Measurements from ENCODE around the gene GRID1.

The GRID1 gene

DNA sequence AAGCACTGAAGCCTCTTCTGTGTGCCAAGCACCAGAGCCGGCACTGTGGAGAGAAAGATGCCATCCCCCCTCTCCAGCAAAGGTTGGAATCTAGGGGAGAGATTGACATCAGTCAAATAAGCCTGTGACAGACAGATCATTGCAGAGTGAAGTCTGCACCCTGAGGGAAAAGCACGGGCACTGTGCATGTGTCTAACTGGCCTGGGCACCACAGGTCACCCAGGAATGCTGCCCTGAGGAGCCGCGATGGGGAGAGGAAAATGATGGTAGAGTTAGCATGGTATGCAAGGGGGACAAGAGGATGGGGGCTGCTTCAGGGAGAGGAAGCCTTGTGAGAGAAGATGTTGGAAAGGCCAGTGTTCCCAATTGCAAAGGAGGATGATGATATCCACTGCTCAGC is 261.0 kb downstream of the GRID1 start:
- TF ChIP-seq, protein P1, sequence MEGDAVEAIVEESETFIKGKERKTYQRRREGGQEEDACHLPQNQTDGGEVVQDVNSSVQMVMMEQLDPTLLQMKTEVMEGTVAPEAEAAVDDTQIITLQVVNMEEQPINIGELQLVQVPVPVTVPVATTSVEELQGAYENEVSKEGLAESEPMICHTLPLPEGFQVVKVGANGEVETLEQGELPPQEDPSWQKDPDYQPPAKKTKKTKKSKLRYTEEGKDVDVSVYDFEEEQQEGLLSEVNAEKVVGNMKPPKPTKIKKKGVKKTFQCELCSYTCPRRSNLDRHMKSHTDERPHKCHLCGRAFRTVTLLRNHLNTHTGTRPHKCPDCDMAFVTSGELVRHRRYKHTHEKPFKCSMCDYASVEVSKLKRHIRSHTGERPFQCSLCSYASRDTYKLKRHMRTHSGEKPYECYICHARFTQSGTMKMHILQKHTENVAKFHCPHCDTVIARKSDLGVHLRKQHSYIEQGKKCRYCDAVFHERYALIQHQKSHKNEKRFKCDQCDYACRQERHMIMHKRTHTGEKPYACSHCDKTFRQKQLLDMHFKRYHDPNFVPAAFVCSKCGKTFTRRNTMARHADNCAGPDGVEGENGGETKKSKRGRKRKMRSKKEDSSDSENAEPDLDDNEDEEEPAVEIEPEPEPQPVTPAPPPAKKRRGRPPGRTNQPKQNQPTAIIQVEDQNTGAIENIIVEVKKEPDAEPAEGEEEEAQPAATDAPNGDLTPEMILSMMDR (conservative IDR thresholded peaks at IDR 0.05) = no peak
- H3K27ac ChIP-seq = no peak overlapping the region

DNA sequence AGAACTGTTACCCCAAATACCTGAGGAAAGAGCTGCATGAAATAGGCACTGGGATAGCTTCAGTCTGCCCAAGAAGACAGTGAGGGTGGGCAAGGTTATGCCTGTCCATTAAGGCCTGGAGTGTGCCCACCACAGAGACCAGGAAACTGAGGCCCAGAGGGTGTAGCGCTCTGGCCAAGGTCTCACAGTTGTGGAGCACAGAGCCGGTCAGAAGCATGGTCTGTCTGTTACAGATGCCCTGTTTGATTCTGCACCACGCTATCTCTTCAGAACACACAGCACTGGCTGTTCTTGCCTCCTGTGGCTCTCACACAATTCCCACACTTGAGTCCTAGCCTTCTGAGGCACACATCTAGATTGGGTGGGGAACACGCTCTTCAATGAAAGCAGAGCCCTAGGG is 261.4 kb downstream of the GRID1 start:
- no peak overlapping the region for H3K27ac ChIP-seq
- TF ChIP-seq, protein P1 (conservative IDR thresholded peaks at IDR 0.05) = no peak

DNA sequence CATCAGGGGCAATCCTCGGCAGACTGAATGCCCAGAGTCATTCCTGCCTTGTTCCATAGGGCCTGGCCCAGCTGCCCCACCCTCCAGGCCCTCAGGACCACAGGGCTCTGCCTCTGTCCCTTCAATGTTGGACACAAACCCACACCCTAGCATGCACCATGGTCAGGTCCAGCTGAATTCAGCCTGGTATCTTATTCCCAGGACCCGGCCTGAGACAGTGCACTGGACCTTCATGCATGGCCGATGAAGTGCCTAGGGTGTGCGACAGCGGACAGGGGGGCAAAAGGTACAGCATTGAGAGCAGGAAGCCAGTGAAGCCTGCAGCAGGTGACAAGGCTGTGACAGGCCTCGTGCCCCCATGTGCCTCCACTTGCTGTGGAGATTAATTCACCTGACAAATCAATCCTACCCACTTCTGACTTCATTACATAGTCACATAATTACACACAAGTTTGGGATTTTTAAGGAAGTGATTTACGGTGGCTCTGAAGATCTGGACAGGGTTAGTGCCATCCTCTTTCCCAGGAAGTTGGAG is 261.9 kb downstream of the GRID1 start:
- no peak overlapping the region for H3K27ac ChIP-seq
- TF ChIP-seq, protein P1 (conservative IDR thresholded peaks at IDR 0.05) = no peak

DNA sequence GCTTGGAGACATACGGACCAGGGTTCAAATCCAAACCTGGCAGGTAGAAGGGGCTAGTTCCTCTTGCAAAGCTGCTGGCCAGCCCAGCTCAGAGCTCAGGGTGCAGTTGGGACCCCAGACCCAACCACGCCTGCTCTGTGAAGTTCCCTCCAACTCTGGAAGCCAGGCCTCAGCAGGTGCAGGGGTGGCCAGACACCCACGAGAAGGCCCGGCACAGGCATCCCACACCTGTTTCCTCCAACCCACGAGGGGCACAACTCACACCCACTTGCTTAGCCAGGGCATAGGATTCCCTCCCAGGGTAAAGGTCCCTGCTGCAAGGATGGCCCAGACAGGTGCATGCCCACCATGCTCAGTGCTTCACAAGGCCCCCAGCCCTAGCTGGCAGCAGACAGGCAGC is 262.4 kb downstream of the GRID1 start:
- TF ChIP-seq, protein P1 (conservative IDR thresholded peaks at IDR 0.05) = no peak

DNA sequence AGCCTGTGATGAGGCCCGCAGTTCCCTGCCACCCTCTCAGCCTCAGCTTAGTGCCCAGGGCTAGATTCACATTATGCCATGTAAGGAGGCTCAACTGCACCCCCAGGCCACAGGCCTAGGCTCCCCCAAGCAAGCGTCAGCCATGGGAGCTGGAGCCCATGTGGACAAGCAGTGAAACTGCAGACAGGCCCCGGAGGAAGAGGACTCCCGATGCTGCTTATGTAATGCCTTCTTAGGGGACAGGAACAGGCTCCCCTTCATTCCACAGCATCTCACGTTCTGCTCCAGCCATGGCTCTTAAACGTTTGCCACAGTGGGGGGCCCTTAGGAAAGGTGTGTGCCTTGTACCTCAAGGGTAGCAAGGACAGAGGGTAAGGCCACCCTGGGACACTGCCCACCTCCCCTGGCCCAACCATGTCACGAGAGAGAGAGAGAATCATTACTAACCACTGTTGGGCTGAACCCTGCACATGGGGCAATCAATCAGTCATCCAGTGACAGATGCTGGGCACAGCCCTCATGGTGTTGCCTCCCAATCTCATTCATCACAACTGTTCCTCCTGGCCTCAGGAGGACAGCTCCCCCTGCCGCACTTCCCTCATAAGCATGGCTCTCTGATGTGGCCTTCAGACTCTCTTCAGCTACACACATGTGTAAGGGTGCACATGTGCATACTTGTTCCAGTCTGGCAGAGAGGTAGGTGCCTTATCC is 263.0 kb downstream of the GRID1 start:
- H3K27ac ChIP-seq = no peak overlapping the region
- TF ChIP-seq, protein P1 (conservative IDR thresholded peaks at IDR 0.05) = no peak

More for the DNA sequence above, 262.4 kb downstream of the GRID1 start:
- H3K27ac ChIP-seq = no peak overlapping the region

DNA sequence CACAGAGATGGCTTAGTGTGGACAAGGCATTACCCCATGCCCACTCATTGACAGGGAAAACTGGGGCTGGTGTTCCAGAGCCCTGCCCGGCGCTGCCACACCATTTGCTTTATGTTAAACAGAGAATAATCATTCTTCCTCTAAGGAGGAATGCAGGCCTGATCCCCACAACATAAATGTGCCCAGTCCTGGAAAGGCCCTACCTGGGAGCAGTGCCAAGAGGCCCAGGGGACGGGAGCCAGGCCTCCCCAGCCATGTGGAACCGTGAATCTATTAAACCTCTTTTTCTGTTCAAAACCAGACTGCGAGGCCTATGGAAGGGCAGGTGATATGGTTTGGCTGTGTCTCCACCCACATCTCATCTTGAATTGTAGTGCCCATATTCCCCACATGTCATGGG is 264.1 kb downstream of the GRID1 start:
- TF ChIP-seq, protein P1 (conservative IDR thresholded peaks at IDR 0.05) = no peak
- H3K27ac ChIP-seq = no peak overlapping the region

DNA sequence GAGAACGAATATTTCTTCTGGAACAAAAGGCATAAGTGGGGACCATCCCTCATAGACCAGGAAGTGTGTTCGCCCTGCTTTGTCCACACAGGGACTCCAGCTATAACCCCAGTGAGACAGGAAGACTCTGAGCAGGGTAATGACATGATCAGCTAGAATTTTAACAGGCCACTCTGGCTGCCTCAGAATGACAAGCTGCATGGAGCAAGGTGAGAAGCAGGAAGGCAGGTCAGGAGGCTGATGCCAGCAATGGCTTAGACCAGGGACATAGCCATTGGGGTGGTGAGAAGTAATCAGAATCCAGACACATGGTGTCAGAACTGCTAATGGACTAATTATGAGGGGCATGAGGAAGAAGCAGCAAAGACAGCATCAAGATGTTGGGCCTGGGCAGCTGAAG is 264.6 kb downstream of the GRID1 start:
- no peak overlapping the region for H3K27ac ChIP-seq
- TF ChIP-seq, protein P1 (conservative IDR thresholded peaks at IDR 0.05) = no peak
